H1 (cell line): ENCODE data around the gene LCOR. TPM values are rescaled to one million over a fixed set of nuclear protein-coding genes. Genes with fewer than 3 reads are reported as not detected.

Experiments used
- CTCF ChIA-PET: fragments of 300-600 bp; sonication (Branson Sonifier 250); formaldehyde crosslinking; loops from one replicate; lab custom pipeline; 2021; ENCODE audit not compliant: partially characterized antibody; lab: Charles Lee
- POLR2A ChIA-PET: fragments of 300-600 bp; sonication (Branson Sonifier 250); formaldehyde crosslinking; loops from one replicate; lab custom pipeline; 2021; ENCODE audit warnings: inconsistent platforms; ENCODE audit not compliant: partially characterized antibody; lab: Charles Lee
- DNase-seq, 2 experiments: peaks; one replicate each; pipeline versions ENCODE4 v3.0.0 to v3.0.0-alpha.2; 2010 to 2022; ENCODE audit warnings: low spot score in 2 of 2, low read depth in 1 of 2, mixed read lengths in 1 of 2
- FAIRE-seq: peaks from 2 replicates; lab custom pipeline; 2011; peaks lifted over from hg19 to GRCh38; lab: Jason Lieb, UNC
- H2AFZ ChIP-seq: 2 replicates; pipeline ENCODE4 v1.8.1; 2012; ENCODE audit warnings: low read length, inconsistent platforms
- H2AK5ac ChIP-seq: 2 replicates; pipeline ENCODE4 v1.6.1; 2013; ENCODE audit warnings: low read depth, low read length
- H2BK120ac ChIP-seq: replicated peaks from 2 replicates; pipeline ENCODE3; 2013; ENCODE audit warnings: low read depth, low read length, inconsistent platforms
- H2BK12ac ChIP-seq: 2 replicates; pipeline ENCODE4 v1.6.1; 2013; ENCODE audit warnings: low read depth, low read length
- H2BK15ac ChIP-seq: 2 replicates; pipeline ENCODE4 v1.6.1; 2013; ENCODE audit warnings: low read length
- H2BK20ac ChIP-seq: 2 replicates; pipeline ENCODE4 v1.6.1; 2013; ENCODE audit warnings: low read length
- H2BK5ac ChIP-seq: 2 replicates; pipeline ENCODE4 v1.6.1; 2013; ENCODE audit warnings: low read depth, low read length
- H3K14ac ChIP-seq: 2 replicates; pipeline ENCODE4 v1.6.1; 2013; ENCODE audit warnings: inconsistent platforms; ENCODE audit not compliant: insufficient read length
- H3K18ac ChIP-seq: 2 replicates; pipeline ENCODE4 v1.6.1; 2013; ENCODE audit warnings: low read length; ENCODE audit errors: extremely low read depth
- H3K23ac ChIP-seq: 2 replicates; pipeline ENCODE4 v1.6.1; 2013; ENCODE audit warnings: inconsistent platforms; ENCODE audit not compliant: insufficient read length
- H3K23me2 ChIP-seq: 2 replicates; pipeline ENCODE4 v1.6.1; 2013; ENCODE audit warnings: low read depth, low read length
- H3K27ac ChIP-seq: 2 replicates; pipeline ENCODE4 v1.6.1; 2011; ENCODE audit warnings: low read depth, low read length, inconsistent platforms
- H3K27me3 ChIP-seq, 4 experiments: replicated peaks in 1 of 4; 1 replicate in 1 of 4; 2 replicates in 3 of 4; pipeline versions ENCODE4 v1.6.1 to v1.8.1; 2011 to 2013; ENCODE audit warnings: low read length in 3 of 4, mild to moderate bottlenecking in 3 of 4, inconsistent platforms in 2 of 4, mixed read lengths in 2 of 4, moderate library complexity in 1 of 4; ENCODE audit not compliant: control insufficient read depth in 3 of 4, insufficient read depth in 3 of 4; ENCODE audit errors: extremely low read depth in 1 of 4
- H3K36me3 ChIP-seq, 4 experiments: 2 replicates each; pipeline versions ENCODE4 v1.6.1 to v1.8.1; 2011 to 2013; ENCODE audit warnings: mild to moderate bottlenecking in 4 of 4, low read length in 3 of 4, moderate library complexity in 2 of 4, control low read depth in 1 of 4, inconsistent platforms in 1 of 4; ENCODE audit not compliant: insufficient read depth in 4 of 4, control insufficient read depth in 2 of 4
- H3K4ac ChIP-seq: replicated peaks from 2 replicates; pipeline ENCODE3; 2013; ENCODE audit warnings: low read length, low read depth, mixed read lengths, inconsistent platforms; ENCODE audit not compliant: insufficient read length
- H3K4me1 ChIP-seq, 4 experiments: replicated peaks in 1 of 4; 1 replicate in 1 of 4; 2 replicates in 3 of 4; pipeline versions ENCODE4 v1.6.1 to v1.8.1; 2011 to 2013; ENCODE audit warnings: low read length in 3 of 4, inconsistent platforms in 2 of 4, mixed read lengths in 1 of 4; ENCODE audit not compliant: insufficient read depth in 4 of 4, control insufficient read depth in 3 of 4
- H3K4me2 ChIP-seq, 2 experiments: 2 replicates each; pipeline versions ENCODE4 v1.6.1 to v1.8.1; 2011 to 2013; ENCODE audit warnings: low read depth in 2 of 2, low read length in 2 of 2, control low read depth in 1 of 2, inconsistent platforms in 1 of 2, mild to moderate bottlenecking in 1 of 2; ENCODE audit not compliant: insufficient read depth in 1 of 2
- H3K4me3 ChIP-seq, 4 experiments: fragments of 200-600, 300-600 bp in 1 of 4; sonication (generic), shearing (Covaris generic), sonication (Bioruptor Twin) in 1 of 4; 2 replicates each; pipeline versions ENCODE4 v1.5.1 to v1.8.1; 2011 to 2016; ENCODE audit warnings: low read length in 4 of 4, low read depth in 3 of 4, control low read depth in 2 of 4, inconsistent platforms in 2 of 4, mild to moderate bottlenecking in 2 of 4, mixed read lengths in 1 of 4, moderate library complexity in 1 of 4; ENCODE audit not compliant: insufficient read depth in 2 of 4; ENCODE audit errors: extremely low read depth in 1 of 4
- H3K56ac ChIP-seq: replicated peaks from 2 replicates; pipeline ENCODE3; 2013; ENCODE audit warnings: low read depth, mild to moderate bottlenecking, mixed read lengths, low read length, inconsistent platforms; ENCODE audit not compliant: insufficient read length
- H3K79me1 ChIP-seq: 2 replicates; pipeline ENCODE4 v1.6.1; 2013; ENCODE audit warnings: low read depth, low read length, control low read depth
- H3K79me2 ChIP-seq, 2 experiments: 2 replicates each; pipeline versions ENCODE4 v1.6.1 to v1.8.1; 2012 to 2013; ENCODE audit warnings: low read length in 2 of 2, mild to moderate bottlenecking in 2 of 2, inconsistent platforms in 1 of 2; ENCODE audit not compliant: insufficient read depth in 2 of 2, control insufficient read depth in 1 of 2
- H3K9ac ChIP-seq, 4 experiments: replicated peaks in 1 of 4; 1 replicate in 1 of 4; 2 replicates in 3 of 4; pipeline versions ENCODE4 v1.6.1 to v1.8.1; 2011 to 2013; ENCODE audit warnings: low read depth in 3 of 4, low read length in 3 of 4, control low read depth in 2 of 4, mild to moderate bottlenecking in 2 of 4, moderate library complexity in 2 of 4, inconsistent platforms in 1 of 4; ENCODE audit errors: extremely low read depth in 1 of 4
- H3K9me3 ChIP-seq, 2 experiments: 2 replicates each; pipeline versions ENCODE4 v1.6.1 to v1.8.1; 2012 to 2013; ENCODE audit warnings: mild to moderate bottlenecking in 2 of 2, moderate library complexity in 2 of 2, control low read depth in 1 of 2, inconsistent platforms in 1 of 2, low read depth in 1 of 2, low read length in 1 of 2, mixed read lengths in 1 of 2; ENCODE audit not compliant: insufficient read depth in 2 of 2
- H4K20me1 ChIP-seq, 2 experiments: replicated peaks in 1 of 2; 2 replicates each; pipeline versions ENCODE3 to v1.8.1; 2011 to 2013; ENCODE audit warnings: inconsistent platforms in 2 of 2, low read length in 2 of 2, mild to moderate bottlenecking in 1 of 2; ENCODE audit not compliant: insufficient read depth in 2 of 2, control insufficient read depth in 1 of 2
- H4K5ac ChIP-seq: 2 replicates; pipeline ENCODE4 v1.6.1; 2013; ENCODE audit warnings: low read length, low read depth, mixed read lengths, inconsistent platforms; ENCODE audit not compliant: insufficient read length
- H4K8ac ChIP-seq: 2 replicates; pipeline ENCODE4 v1.8.0; 2013; ENCODE audit warnings: mild to moderate bottlenecking, moderate library complexity, low read length, inconsistent platforms; ENCODE audit not compliant: insufficient read depth; ENCODE audit errors: extremely low read depth
- H4K91ac ChIP-seq: replicated peaks from 2 replicates; pipeline ENCODE3; 2013; ENCODE audit warnings: low read length, mixed read lengths, inconsistent platforms; ENCODE audit not compliant: insufficient read length
- BCL11A ChIP-seq, 2 experiments: IDR thresholded peaks; one replicate each; pipeline ENCODE4 v1.6.1; 2011; ENCODE audit warnings: low read depth in 2 of 2, low read length in 2 of 2, mild to moderate bottlenecking in 2 of 2
- BRCA1 ChIP-seq: IDR thresholded peaks from 2 replicates; pipeline ENCODE4 v1.6.1; 2012; ENCODE audit warnings: low read depth, low read length, improper control_type of control experiment
- CBX8 ChIP-seq: fragments of 300-800, 300-1000 bp; sonication (generic); IDR thresholded peaks from 2 replicates; pipeline ENCODE4 v1.7.1; 2016; ENCODE audit warnings: low read depth, low read length, borderline replicate concordance
- CHD1 ChIP-seq: IDR thresholded peaks from 2 replicates; pipeline ENCODE4 v1.6.1; 2012; ENCODE audit warnings: low read depth, low read length, improper control_type of control experiment
- CTBP2 ChIP-seq: IDR thresholded peaks from 2 replicates; pipeline ENCODE4 v1.7.0; 2011; ENCODE audit warnings: borderline replicate concordance, mild to moderate bottlenecking, moderate library complexity, mixed read lengths, low read length; ENCODE audit not compliant: insufficient read depth, insufficient read length
- EGR1 ChIP-seq: IDR thresholded peaks from 2 replicates; pipeline ENCODE4 v1.6.1; 2011; ENCODE audit warnings: low read depth, low read length, borderline replicate concordance
- FOSL1 ChIP-seq: IDR thresholded peaks from 2 replicates; pipeline ENCODE4 v1.6.1; 2011; ENCODE audit warnings: mild to moderate bottlenecking, low read depth, low read length, moderate library complexity; ENCODE audit not compliant: insufficient read depth
- RAD21 ChIP-seq, 2 experiments: IDR thresholded peaks in 1 of 2; conservative IDR thresholded peaks in 1 of 2; 2 replicates each; pipeline ENCODE4 v1.6.1; 2011; ENCODE audit warnings: low read depth in 2 of 2, low read length in 2 of 2, improper control_type of control experiment in 1 of 2, inconsistent platforms in 1 of 2, mild to moderate bottlenecking in 1 of 2, moderate library complexity in 1 of 2
- TBP ChIP-seq: IDR thresholded peaks from 2 replicates; pipeline ENCODE4 v1.6.1; 2011; ENCODE audit warnings: low read depth, low read length, improper control_type of control experiment
- TEAD4 ChIP-seq: IDR thresholded peaks from 2 replicates; pipeline ENCODE4 v1.6.1; 2012; ENCODE audit warnings: low read depth, low read length, inconsistent platforms, mixed read lengths
- YY1 ChIP-seq: IDR thresholded peaks from 2 replicates; pipeline ENCODE4 v1.6.1; 2011; ENCODE audit warnings: low read depth, mild to moderate bottlenecking, low read length
- WGBS, 2 experiments: shearing (Covaris generic) in 1 of 2; methylation state at CpG; one replicate each; pipeline versions ENCODE4 v1.1.6 to v1.1.7; 2013 to 2015; ENCODE audit warnings: low lambda C conversion rate in 2 of 2, mixed read lengths in 2 of 2, inconsistent platforms in 1 of 2, low coverage in 1 of 2, missing lambda C conversion rate in 1 of 2; ENCODE audit not compliant: insufficient replicate concordance in 2 of 2, insufficient coverage in 1 of 2, insufficient read length in 1 of 2; ENCODE audit errors: extremely low coverage in 1 of 2, missing lambda C conversion rate in 1 of 2; 5-methylcytosine and 5-hydroxymethylcytosine counted together
- polyA plus RNA-seq, 7 experiments: library from polyadenylated mRNA; depleted of rRNA in 3 of 7; stranded (reverse) in 5 of 7; unstranded in 2 of 7; fragments of >200 nt in 5 of 7; fragments of 200-250 nt in 2 of 7; gene quantifications; 1 replicate in 5 of 7; 2 replicates in 1 of 7; 4 replicates in 1 of 7; pipeline versions ENCODE4 v1.2.1 to v1.2.3, GENCODE V29; 2011 to 2013; ENCODE audit warnings: missing spikeins in 2 of 7, mixed read lengths in 2 of 7
- total RNA-seq: library from RNA; stranded (reverse); fragmentation: NEBNext Ultra II Directional; extraction: Animal tissue kit (Norgen Biotek cat#: 25700); gene quantifications from 2 replicates; pipeline ENCODE4 v1.2.1, GENCODE V29; 2021
- TF ChIP-seq, protein P1 (sequence below): IDR thresholded peaks from 2 replicates; pipeline ENCODE4 v1.6.1; 2012; ENCODE audit warnings: low read length, inconsistent platforms

Gene LCOR
- total and polyA plus RNA-seq, 2 of the 8 experiments (the other 6 are each of a cell fraction or from before 2014, with no cell fraction given), result 4.7 to 25.5 TPM

- no peak overlapping the region; the same call in 1 of the 2 replicates for H4K8ac ChIP-seq
- CTCF ChIA-PET, result interaction anchor here (0.7 to 9.9 kb wide), 5 partner anchors 10 to 392 kb away, joined by 3 to 129 read pairs (median 105); no protein-coding TSS in a partner anchor
- no peak overlapping the region for H2BK12ac ChIP-seq
- H2BK15ac ChIP-seq, result no peak overlapping the region
- H3K56ac ChIP-seq, result no peak overlapping the region
- no peaks in the 10 kb centered on the region for H3K79me1 ChIP-seq
- H2BK120ac ChIP-seq, result no peak overlapping the region
- H3K27me3 ChIP-seq, result no peaks in the 10 kb centered on the region; a peak in 1 of 7 replicates
- no peak overlapping the region for H3K4me3 ChIP-seq
- H3K4ac ChIP-seq, result no peak overlapping the region
- H2BK20ac ChIP-seq, result no peak overlapping the region
- no peaks in the 10 kb centered on the region; the same call in 1 of the 2 replicates for H3K23me2 ChIP-seq
- no peak overlapping the region for H3K18ac ChIP-seq
- no peaks in the 10 kb centered on the region for H4K20me1 ChIP-seq
- 88% methylated on average over 7 of the region's 7 CpGs; no CpG with 5 or more reads in 1 of the 2 experiments for WGBS, 2 experiments
- no peak overlapping the region for H4K91ac ChIP-seq
- H2AK5ac ChIP-seq, result no peak overlapping the region
- H3K9ac ChIP-seq, result no peak overlapping the region
- H3K23ac ChIP-seq, result no peak overlapping the region
- no peak for FAIRE-seq
- no peak overlapping the region for H3K27ac ChIP-seq
- POLR2A ChIA-PET, result interaction anchor here (0.7 kb wide), 1 partner anchor 156 kb away, joined by 3 read pairs; no protein-coding TSS in a partner anchor
- H4K5ac ChIP-seq, result no peak overlapping the region
- peak overlapping the region; percentile 21; the same call in 1 of the 2 replicates for H2AFZ ChIP-seq
- H3K36me3 ChIP-seq, result no peaks in the 10 kb centered on the region
- H2BK5ac ChIP-seq, result no peak overlapping the region
- no peak for DNase-seq
- peaks cover 4 to 20% (median 10%) of the 10 kb centered on the region in 4 experiments for H3K4me1 ChIP-seq
- H3K14ac ChIP-seq, result no peak overlapping the region
- H3K79me2 ChIP-seq, result no peaks in the 10 kb centered on the region
- no peak overlapping the region for H3K4me2 ChIP-seq
- H3K9me3 ChIP-seq, result no peaks in the 10 kb centered on the region
- TF ChIP-seq FOSL1, result no peak
- no peak for TF ChIP-seq YY1
- no peak for TF ChIP-seq TBP
- TF ChIP-seq BRCA1, result no peak
- TF ChIP-seq BCL11A (IDR thresholded peaks at IDR 0.05; ENCODE audit: low read depth in 2 of 2, low read length in 2 of 2), result no peak
- no peak for TF ChIP-seq RAD21 (IDR thresholded peaks at IDR 0.05 in 1 of 2, conservative IDR thresholded peaks at IDR 0.05 in 1 of 2; ENCODE audit: low read depth in 2 of 2, low read length in 2 of 2)
- TF ChIP-seq TEAD4, result no peak
- TF ChIP-seq CBX8, result no peak
- TF ChIP-seq CTBP2, result no peak
- TF ChIP-seq, protein P1, sequence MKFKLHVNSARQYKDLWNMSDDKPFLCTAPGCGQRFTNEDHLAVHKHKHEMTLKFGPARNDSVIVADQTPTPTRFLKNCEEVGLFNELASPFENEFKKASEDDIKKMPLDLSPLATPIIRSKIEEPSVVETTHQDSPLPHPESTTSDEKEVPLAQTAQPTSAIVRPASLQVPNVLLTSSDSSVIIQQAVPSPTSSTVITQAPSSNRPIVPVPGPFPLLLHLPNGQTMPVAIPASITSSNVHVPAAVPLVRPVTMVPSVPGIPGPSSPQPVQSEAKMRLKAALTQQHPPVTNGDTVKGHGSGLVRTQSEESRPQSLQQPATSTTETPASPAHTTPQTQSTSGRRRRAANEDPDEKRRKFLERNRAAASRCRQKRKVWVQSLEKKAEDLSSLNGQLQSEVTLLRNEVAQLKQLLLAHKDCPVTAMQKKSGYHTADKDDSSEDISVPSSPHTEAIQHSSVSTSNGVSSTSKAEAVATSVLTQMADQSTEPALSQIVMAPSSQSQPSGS, result no peak
- TF ChIP-seq EGR1, result no peak
- no peak for TF ChIP-seq CHD1
Observed at GRCh38 chr10:97034301-97034700, 202.2 kb downstream of the LCOR start.
